ENCODE results near the gene UBA6. TPM values are rescaled to one million over a fixed set of nuclear protein-coding genes. Genes with fewer than 3 reads are reported as not detected.

The UBA6 gene
- total and polyA plus RNA-seq, 9 of the 15 experiments (the other 6 are each of a cell fraction or from before 2014, with no cell fraction given), result 22.9 to 139 (median 94.6) TPM

GRCh38 chr4:67575232-67576058 is 125.5 kb downstream of the UBA6 start (continued):
- TF ChIP-seq, protein P1, sequence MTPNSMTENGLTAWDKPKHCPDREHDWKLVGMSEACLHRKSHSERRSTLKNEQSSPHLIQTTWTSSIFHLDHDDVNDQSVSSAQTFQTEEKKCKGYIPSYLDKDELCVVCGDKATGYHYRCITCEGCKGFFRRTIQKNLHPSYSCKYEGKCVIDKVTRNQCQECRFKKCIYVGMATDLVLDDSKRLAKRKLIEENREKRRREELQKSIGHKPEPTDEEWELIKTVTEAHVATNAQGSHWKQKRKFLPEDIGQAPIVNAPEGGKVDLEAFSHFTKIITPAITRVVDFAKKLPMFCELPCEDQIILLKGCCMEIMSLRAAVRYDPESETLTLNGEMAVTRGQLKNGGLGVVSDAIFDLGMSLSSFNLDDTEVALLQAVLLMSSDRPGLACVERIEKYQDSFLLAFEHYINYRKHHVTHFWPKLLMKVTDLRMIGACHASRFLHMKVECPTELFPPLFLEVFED (CRISPR knock-in tag; conservative IDR thresholded peaks at IDR 0.05), result no peak
- TF ChIP-seq HDAC1 (IDR thresholded peaks at IDR 0.05) (0 out of 4 replicates have a peak, but pooled peaks of 1 of the 2 experiments have one; percentile 11), ARNT (IDR thresholded peaks at IDR 0.05) (no peak), GABPA (tag; conservative IDR thresholded peaks at IDR 0.05; ENCODE audit: low read depth) (0 out of 2 replicates have a peak, but pooled peaks have one; percentile 45), SMAD1 (IDR thresholded peaks at IDR 0.05; ENCODE audit: low read depth, low read length, partially characterized antibody) (peak; percentile 16), CHD4 (IDR thresholded peaks at IDR 0.05; ENCODE audit: insufficient read depth, insufficient replicate concordance, low read depth, low read length, poor library complexity, severe bottlenecking) (no peak), LEF1 (IDR thresholded peaks at IDR 0.05) (peak; percentile 65)
- TF ChIP-seq, protein P2, sequence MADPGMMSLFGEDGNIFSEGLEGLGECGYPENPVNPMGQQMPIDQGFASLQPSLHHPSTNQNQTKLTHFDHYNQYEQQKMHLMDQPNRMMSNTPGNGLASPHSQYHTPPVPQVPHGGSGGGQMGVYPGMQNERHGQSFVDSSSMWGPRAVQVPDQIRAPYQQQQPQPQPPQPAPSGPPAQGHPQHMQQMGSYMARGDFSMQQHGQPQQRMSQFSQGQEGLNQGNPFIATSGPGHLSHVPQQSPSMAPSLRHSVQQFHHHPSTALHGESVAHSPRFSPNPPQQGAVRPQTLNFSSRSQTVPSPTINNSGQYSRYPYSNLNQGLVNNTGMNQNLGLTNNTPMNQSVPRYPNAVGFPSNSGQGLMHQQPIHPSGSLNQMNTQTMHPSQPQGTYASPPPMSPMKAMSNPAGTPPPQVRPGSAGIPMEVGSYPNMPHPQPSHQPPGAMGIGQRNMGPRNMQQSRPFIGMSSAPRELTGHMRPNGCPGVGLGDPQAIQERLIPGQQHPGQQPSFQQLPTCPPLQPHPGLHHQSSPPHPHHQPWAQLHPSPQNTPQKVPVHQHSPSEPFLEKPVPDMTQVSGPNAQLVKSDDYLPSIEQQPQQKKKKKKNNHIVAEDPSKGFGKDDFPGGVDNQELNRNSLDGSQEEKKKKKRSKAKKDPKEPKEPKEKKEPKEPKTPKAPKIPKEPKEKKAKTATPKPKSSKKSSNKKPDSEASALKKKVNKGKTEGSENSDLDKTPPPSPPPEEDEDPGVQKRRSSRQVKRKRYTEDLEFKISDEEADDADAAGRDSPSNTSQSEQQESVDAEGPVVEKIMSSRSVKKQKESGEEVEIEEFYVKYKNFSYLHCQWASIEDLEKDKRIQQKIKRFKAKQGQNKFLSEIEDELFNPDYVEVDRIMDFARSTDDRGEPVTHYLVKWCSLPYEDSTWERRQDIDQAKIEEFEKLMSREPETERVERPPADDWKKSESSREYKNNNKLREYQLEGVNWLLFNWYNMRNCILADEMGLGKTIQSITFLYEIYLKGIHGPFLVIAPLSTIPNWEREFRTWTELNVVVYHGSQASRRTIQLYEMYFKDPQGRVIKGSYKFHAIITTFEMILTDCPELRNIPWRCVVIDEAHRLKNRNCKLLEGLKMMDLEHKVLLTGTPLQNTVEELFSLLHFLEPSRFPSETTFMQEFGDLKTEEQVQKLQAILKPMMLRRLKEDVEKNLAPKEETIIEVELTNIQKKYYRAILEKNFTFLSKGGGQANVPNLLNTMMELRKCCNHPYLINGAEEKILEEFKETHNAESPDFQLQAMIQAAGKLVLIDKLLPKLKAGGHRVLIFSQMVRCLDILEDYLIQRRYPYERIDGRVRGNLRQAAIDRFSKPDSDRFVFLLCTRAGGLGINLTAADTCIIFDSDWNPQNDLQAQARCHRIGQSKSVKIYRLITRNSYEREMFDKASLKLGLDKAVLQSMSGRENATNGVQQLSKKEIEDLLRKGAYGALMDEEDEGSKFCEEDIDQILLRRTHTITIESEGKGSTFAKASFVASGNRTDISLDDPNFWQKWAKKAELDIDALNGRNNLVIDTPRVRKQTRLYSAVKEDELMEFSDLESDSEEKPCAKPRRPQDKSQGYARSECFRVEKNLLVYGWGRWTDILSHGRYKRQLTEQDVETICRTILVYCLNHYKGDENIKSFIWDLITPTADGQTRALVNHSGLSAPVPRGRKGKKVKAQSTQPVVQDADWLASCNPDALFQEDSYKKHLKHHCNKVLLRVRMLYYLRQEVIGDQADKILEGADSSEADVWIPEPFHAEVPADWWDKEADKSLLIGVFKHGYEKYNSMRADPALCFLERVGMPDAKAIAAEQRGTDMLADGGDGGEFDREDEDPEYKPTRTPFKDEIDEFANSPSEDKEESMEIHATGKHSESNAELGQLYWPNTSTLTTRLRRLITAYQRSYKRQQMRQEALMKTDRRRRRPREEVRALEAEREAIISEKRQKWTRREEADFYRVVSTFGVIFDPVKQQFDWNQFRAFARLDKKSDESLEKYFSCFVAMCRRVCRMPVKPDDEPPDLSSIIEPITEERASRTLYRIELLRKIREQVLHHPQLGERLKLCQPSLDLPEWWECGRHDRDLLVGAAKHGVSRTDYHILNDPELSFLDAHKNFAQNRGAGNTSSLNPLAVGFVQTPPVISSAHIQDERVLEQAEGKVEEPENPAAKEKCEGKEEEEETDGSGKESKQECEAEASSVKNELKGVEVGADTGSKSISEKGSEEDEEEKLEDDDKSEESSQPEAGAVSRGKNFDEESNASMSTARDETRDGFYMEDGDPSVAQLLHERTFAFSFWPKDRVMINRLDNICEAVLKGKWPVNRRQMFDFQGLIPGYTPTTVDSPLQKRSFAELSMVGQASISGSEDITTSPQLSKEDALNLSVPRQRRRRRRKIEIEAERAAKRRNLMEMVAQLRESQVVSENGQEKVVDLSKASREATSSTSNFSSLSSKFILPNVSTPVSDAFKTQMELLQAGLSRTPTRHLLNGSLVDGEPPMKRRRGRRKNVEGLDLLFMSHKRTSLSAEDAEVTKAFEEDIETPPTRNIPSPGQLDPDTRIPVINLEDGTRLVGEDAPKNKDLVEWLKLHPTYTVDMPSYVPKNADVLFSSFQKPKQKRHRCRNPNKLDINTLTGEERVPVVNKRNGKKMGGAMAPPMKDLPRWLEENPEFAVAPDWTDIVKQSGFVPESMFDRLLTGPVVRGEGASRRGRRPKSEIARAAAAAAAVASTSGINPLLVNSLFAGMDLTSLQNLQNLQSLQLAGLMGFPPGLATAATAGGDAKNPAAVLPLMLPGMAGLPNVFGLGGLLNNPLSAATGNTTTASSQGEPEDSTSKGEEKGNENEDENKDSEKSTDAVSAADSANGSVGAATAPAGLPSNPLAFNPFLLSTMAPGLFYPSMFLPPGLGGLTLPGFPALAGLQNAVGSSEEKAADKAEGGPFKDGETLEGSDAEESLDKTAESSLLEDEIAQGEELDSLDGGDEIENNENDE (IDR thresholded peaks at IDR 0.05; ENCODE audit: low read depth, low read length), result no peak
- TF ChIP-seq, protein P3, sequence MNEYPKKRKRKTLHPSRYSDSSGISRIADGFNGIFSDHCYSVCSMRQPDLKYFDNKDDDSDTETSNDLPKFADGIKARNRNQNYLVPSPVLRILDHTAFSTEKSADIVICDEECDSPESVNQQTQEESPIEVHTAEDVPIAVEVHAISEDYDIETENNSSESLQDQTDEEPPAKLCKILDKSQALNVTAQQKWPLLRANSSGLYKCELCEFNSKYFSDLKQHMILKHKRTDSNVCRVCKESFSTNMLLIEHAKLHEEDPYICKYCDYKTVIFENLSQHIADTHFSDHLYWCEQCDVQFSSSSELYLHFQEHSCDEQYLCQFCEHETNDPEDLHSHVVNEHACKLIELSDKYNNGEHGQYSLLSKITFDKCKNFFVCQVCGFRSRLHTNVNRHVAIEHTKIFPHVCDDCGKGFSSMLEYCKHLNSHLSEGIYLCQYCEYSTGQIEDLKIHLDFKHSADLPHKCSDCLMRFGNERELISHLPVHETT (CRISPR knock-in tag; conservative IDR thresholded peaks at IDR 0.05 in 1 of 2, IDR thresholded peaks at IDR 0.05 in 1 of 2), result peak in 1 of 2 experiments; percentile 39; a peak in 2 of 4 replicates
- TF ChIP-seq, protein P4, sequence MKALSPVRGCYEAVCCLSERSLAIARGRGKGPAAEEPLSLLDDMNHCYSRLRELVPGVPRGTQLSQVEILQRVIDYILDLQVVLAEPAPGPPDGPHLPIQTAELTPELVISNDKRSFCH (CRISPR knock-in tag; IDR thresholded peaks at IDR 0.05), result no peak
- TF ChIP-seq, protein P4 (tag; IDR thresholded peaks at IDR 0.05), result peak; percentile 19; the same call in 1 of the 2 replicates

Data from K562 (cell line).